Body of pancreas (tissue), 4 donors: Measurements from ENCODE around the gene IER3IP1. TPM values are rescaled to one million over a fixed set of nuclear protein-coding genes. Genes with fewer than 3 reads are reported as not detected.
"Not testable (repeated sequence)": the region's sequence is repeated elsewhere in the genome, so short reads cannot be mapped to it uniquely, and the experiment has no call there.

Experiments used
- ATAC-seq: fragments of 150-250 bp; one replicate; pipeline ENCODE4 v1.9.1; 2016
- DNase-seq, 4 donors: peaks; one replicate each; pipeline ENCODE4 v3.0.0-alpha.2; 2019
- H3K27ac ChIP-seq, 4 donors: fragments of 200-600 bp; sonication (generic); 1 replicate in 3 of 4; 2 replicates in 1 of 4; pipeline versions ENCODE4 v1.5.1 to v1.6.1; 2016 to 2019; ENCODE audit warnings: mild to moderate bottlenecking in 1 of 4, mixed read lengths in 1 of 4, moderate library complexity in 1 of 4
- H3K27me3 ChIP-seq, 2 donors: fragments of 200-600 bp; sonication (generic); one replicate each; pipeline ENCODE4 v1.6.0; 2016; ENCODE audit warnings: mild to moderate bottlenecking in 1 of 2
- H3K36me3 ChIP-seq, 2 donors: fragments of 200-600 bp; sonication (generic); replicated peaks in 1 of 2; 2 replicates each; pipeline ENCODE4 v1.5.1; 2016; ENCODE audit warnings: low read depth in 2 of 2; ENCODE audit not compliant: insufficient read depth in 1 of 2
- H3K4me1 ChIP-seq: fragments of 200-600 bp; sonication (generic); one replicate; pipeline ENCODE4 v1.6.0; 2016
- H3K4me3 ChIP-seq, 2 donors: fragments of 200-600 bp; sonication (generic); 1 replicate in 1 of 2; 2 replicates in 1 of 2; pipeline ENCODE4 v1.5.1; 2016 to 2019
- H3K9me3 ChIP-seq, 3 donors: fragments of 200-600 bp; sonication (generic); 1 replicate in 2 of 3; 2 replicates in 1 of 3; pipeline ENCODE4 v1.5.1; 2016
- POLR2A ChIP-seq, 3 donors: fragments of 450-650 bp; IDR thresholded peaks; one replicate each; pipeline ENCODE4 v1.6.1; 2016; ENCODE audit warnings: antibody characterized with exemption in 3 of 3, mild to moderate bottlenecking in 2 of 3
- WGBS, 2 donors: methylation state at CpG; one replicate each; pipeline ENCODE4 v1.1.5; 2017; 5-methylcytosine and 5-hydroxymethylcytosine counted together
- intact Hi-C: fragments of 100-400 bp; cut with DNase I; formaldehyde crosslinking; loops from one replicate; pipeline ENCODE4 v1.15.1; 2023
- total RNA-seq, 2 donors: library from RNA; depleted of rRNA; stranded (reverse); fragments of >200 nt; gene quantifications; one replicate each; pipeline ENCODE4 v1.1.0, GENCODE V29; 2016
- TF ChIP-seq, protein P1 (sequence below), 7 experiments: fragments of 450-650 bp in 4 of 7; fragments of 200-600 bp in 3 of 7; sonication (generic) in 3 of 7; IDR thresholded peaks; one replicate each; pipeline ENCODE4 v1.5.1; 2016 to 2019; ENCODE audit warnings: antibody characterized with exemption in 7 of 7

The IER3IP1 gene
- total RNA-seq, 2 donors from 2014 or later, result 5.6 to 8.0 TPM

DNA sequence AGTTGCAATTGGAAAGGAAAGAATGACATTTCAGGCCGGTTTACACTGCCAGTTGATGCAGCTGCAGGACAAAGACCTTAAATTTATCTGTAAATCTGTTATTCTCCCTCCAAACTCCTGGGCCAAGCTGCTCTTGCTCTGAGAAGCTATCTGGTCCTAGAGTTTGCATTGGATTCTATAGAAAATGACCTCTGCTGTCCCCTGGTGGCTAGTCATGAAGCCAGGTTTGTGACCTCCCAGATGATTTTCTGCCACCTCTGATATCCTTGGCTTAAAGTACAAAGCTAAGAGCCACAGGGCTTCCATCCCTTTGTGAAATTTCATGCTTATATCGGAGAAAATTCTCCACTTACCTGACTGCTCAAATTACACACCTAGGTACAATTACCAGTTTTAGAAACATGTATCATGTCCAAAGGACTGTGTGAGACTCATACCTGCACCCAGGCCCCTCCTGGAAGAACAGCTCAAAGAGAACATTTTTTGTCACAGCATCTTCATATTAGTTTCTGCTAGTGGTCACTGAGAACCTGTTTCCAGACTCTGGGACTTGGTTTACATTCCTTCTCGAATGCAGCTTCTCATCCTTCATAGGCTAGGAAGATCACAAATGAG is 28.9 kb upstream of the IER3IP1 start:
- TF ChIP-seq, protein P1, sequence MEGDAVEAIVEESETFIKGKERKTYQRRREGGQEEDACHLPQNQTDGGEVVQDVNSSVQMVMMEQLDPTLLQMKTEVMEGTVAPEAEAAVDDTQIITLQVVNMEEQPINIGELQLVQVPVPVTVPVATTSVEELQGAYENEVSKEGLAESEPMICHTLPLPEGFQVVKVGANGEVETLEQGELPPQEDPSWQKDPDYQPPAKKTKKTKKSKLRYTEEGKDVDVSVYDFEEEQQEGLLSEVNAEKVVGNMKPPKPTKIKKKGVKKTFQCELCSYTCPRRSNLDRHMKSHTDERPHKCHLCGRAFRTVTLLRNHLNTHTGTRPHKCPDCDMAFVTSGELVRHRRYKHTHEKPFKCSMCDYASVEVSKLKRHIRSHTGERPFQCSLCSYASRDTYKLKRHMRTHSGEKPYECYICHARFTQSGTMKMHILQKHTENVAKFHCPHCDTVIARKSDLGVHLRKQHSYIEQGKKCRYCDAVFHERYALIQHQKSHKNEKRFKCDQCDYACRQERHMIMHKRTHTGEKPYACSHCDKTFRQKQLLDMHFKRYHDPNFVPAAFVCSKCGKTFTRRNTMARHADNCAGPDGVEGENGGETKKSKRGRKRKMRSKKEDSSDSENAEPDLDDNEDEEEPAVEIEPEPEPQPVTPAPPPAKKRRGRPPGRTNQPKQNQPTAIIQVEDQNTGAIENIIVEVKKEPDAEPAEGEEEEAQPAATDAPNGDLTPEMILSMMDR (IDR thresholded peaks at IDR 0.05), result peak; percentile 73 to 89 (median 86)
- no peak for TF ChIP-seq POLR2A (IDR thresholded peaks at IDR 0.05)
- Histone ChIP-seq H3K27me3 (no peaks in the 10 kb centered on the region), H3K9me3 (no peaks in the 10 kb centered on the region), H3K27ac (no peak overlapping the region), H3K4me3 (no peak overlapping the region), H3K4me1 (no peaks in the 10 kb centered on the region), H3K36me3 (no peaks in the 10 kb centered on the region)
- ATAC-seq (peak; percentile 52), DNase-seq (peak; percentile 42 to 62 (median 54))
- 24 to 25% methylated on average over 3 of the region's 3 CpGs for WGBS, 2 donors
- intact Hi-C loops, result loop anchor here (5.0 kb wide), 1 partner anchor 103 kb away; no protein-coding TSS in a partner anchor

DNA sequence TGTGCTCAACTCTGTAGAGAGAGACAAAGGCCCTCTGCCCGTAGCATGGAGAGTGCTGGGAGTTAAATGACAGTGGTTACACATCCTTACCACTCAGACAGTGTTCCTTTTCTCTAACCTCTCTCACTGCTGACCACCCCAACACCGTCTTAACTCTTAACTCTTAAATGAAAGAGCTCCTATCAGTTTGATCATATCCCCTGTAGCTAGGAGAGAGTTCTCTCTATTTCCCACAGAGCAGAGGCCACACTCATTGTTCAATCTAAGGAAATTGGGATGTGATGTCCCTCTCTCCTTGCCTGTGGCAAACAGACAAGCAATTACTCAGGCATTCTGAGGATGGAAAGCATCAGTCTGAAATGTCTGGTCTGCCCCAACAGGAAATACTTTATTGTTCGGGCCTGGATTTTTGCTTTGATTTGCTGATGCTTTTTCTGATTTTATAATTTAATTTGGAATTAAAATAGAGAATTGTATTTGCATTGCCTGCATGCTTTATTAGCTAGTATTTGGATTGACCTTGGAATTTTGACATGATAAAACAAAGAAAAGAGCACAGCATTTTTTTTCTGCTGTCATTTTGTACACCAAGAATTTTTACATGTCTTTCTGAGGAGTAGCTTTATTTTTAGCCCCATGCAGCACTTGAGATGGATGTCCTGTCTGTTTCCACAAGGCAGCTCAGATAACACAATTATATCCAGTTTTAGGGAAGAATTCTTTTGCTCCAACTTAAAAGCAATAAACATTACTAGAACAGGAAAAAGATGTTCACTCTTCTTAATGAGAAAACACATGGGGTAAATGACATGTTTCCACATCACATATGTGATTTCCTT is 27.7 kb upstream of the IER3IP1 start:
- ATAC-seq, result no peak
- intact Hi-C loops, result no loop called here
- H3K27me3 ChIP-seq, result no peaks in the 10 kb centered on the region
- H3K27ac ChIP-seq, result no peak overlapping the region
- H3K4me3 ChIP-seq, result no peak overlapping the region
- TF ChIP-seq POLR2A (IDR thresholded peaks at IDR 0.05), result no peak
- TF ChIP-seq, protein P1 (IDR thresholded peaks at IDR 0.05), result no peak
- WGBS, 2 donors, result 41 to 45% methylated on average over 3 of the region's 3 CpGs
- no peaks in the 10 kb centered on the region for H3K4me1 ChIP-seq
- H3K9me3 ChIP-seq, result no peaks in the 10 kb centered on the region
- DNase-seq, result no peak
- no peaks in the 10 kb centered on the region for H3K36me3 ChIP-seq

DNA sequence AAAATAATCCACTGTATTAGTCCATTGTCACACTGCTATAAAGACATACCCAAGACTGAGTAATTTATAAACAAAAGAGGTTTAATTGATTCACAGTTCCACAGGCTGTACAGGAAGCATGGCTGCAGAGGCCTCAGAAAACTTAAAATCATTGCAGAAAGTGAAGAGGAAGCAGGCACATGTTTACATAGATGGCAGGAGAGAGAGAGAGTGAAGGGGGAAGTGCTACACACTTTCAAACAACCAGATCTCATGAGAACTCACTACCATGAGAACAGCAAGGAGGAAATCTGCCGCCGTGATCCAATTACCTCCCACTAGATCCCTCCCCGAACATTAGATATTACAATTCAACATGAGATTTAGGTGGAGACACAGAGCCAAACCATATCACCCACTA is 19.8 kb upstream of the IER3IP1 start:
- intact Hi-C loops, H3K4me3 ChIP-seq, H3K4me1 ChIP-seq, DNase-seq, H3K27ac ChIP-seq, H3K27me3 ChIP-seq, ATAC-seq, H3K36me3 ChIP-seq, H3K9me3 ChIP-seq: not testable (repeated sequence)
- WGBS, 2 donors, result 81 to 87% methylated on average over 3 of the region's 3 CpGs

DNA sequence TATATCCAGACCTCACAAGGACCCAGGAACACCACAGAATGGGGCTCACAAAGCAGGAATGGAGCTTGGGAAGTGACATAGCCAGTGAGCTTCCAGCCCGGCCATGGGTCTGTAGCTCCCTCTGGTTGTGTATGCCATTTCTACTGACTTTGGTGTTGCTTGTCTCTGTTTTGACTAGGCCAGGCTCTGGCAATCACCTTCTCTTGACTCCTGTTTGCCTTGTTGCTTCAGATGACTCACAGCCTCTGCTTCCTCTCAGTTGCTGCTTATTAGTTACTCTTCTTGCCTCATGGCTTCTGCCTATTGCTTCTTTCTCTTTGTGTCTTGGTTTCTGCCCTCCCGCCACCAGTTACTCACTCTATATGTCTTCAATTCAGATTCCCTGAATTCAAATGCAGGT is 15.8 kb upstream of the IER3IP1 start:
- DNase-seq (no peak), ATAC-seq (no peak)
- TF ChIP-seq, protein P1 (IDR thresholded peaks at IDR 0.05), result no peak
- TF ChIP-seq POLR2A (IDR thresholded peaks at IDR 0.05), result no peak
- H3K27me3 ChIP-seq, result no peaks in the 10 kb centered on the region
- H3K4me3 ChIP-seq, result no peak overlapping the region
- H3K4me1 ChIP-seq, result no peaks in the 10 kb centered on the region
- H3K9me3 ChIP-seq, result no peaks in the 10 kb centered on the region
- H3K27ac ChIP-seq, result no peak overlapping the region
- intact Hi-C loops, result no loop called here
- 92 to 96% methylated on average over 2 of the region's 2 CpGs for WGBS, 2 donors
- no peaks in the 10 kb centered on the region for H3K36me3 ChIP-seq

DNA sequence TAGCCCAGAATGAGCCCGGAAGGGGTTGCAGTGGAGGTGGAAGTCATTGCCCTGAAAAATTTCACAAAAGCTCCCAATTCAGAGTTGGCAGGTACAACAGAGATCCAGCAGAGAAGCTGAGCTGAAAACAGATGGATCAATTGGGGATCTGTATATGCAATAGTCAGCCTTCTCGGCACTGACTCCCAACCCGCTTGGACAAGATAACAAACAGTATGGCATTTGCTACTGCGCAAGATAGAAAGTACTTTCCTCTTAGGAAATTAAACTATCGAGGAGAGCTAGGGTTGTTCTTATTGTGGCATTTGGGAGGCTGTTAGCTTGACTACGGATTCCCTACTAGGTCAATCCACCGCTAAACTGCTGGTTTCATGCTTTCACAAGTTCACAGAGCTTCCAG is 11.6 kb upstream of the IER3IP1 start:
- H3K4me1 ChIP-seq, result no peaks in the 10 kb centered on the region
- intact Hi-C loops, result no loop called here
- H3K27ac ChIP-seq, result no peak overlapping the region
- H3K27me3 ChIP-seq, result no peaks in the 10 kb centered on the region
- no peaks in the 10 kb centered on the region for H3K36me3 ChIP-seq
- no peak for TF ChIP-seq POLR2A (IDR thresholded peaks at IDR 0.05)
- TF ChIP-seq, protein P1 (IDR thresholded peaks at IDR 0.05), result no peak
- H3K4me3 ChIP-seq, result no peak overlapping the region
- H3K9me3 ChIP-seq, result no peaks in the 10 kb centered on the region
- no peak for ATAC-seq
- 79 to 81% methylated on average over 7 of the region's 7 CpGs for WGBS, 2 donors
- no peak for DNase-seq
